ENCODE results near the gene GOLGB1. TPM values are rescaled to one million over a fixed set of nuclear protein-coding genes. Genes with fewer than 3 reads are reported as not detected.

The GOLGB1 gene
- total RNA-seq, 5 donors from 2014 or later (not counting 1 experiment from before 2014, with no cell fraction given): 33.5 to 47.0 (median 40.1) TPM

DNA sequence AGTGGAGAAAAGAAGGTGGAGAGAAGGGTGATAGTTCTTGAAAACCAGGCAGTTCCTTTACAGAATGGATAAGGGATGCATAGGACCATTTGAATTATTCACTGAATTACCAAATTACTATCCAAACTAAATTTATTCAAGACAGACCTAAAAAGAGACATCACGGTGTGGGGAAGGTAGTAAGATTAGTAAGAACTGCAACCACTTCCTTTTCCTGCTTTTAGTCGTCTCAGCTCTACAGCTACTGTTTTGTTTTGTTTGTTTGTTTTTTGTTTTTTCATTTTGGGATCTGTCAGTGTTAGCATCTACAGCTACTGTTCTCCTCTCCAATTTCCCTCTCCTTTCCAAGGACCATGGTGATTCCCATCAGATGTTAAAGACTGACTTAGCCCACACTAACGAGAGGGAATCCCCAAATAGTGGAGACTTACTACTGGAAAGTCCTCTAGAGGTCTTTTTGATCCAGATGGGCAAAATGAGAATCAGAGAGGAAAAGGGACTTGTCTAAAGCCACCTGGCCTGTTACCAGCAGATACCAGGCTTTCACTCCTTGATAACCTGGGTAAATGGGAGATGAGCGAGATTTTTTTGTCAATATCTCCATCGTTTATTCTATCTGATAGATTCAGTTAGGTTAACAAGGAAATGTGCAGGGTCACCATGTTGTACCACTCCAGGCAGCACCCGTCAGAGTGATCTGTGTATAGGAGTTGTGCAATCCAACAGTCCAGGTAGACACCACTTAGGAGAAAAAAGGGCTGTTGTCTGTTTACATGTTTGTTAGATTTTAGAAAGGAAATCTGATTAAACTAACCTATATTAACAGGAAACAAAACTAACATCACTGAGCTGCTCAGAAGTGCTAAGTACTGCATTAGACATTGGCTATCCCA is 94.8 kb downstream of the GOLGB1 start:
- Mint-ChIP-seq H3K4me1 (peaks cover 75 to 91% (median 89%) of the 10 kb centered on the region in 3 donors), H3K27me3 (no peaks in the 10 kb centered on the region), H3K36me3 (peaks cover 73% of the 10 kb centered on the region), H3K27ac (peak overlapping the region; percentile 86 to 93), H3K4me3 (peak overlapping the region; percentile 26 to 57 (median 44)), H3K9me3 (no peaks in the 10 kb centered on the region)
- no CpG with 5 or more reads among the region's 6 CpGs for WGBS (ENCODE audit: insufficient coverage)
- H3K4me3 ChIP-seq (ENCODE audit: control insufficient read depth in 1 of 2, extremely low read depth in 1 of 2, low read length in 1 of 2): peak overlapping the region in 1 of 2 donors; percentile 33
- ChIA-PET POLR2A (interaction anchor here (0.6 to 1.0 kb wide), 2 partner anchors 13 to 1695 kb away, joined by 4 to 7 read pairs; no protein-coding TSS in a partner anchor), CTCF (interaction anchor here in 1 of 2 donors (1.1 kb wide), 1 partner anchor 93 kb away, joined by 11 read pairs; no protein-coding TSS in a partner anchor)
- H3K27me3 ChIP-seq (replicated peaks in 1 of 2; ENCODE audit: control insufficient read depth in 2 of 2, extremely low read depth in 1 of 2, insufficient read depth in 2 of 2, low read length in 1 of 2): no peaks in the 10 kb centered on the region
- peaks cover 5 to 71% of the 10 kb centered on the region in 2 donors for H3K36me3 ChIP-seq (ENCODE audit: control insufficient read depth in 2 of 2, extremely low read depth in 1 of 2, insufficient read depth in 1 of 2, low read length in 1 of 2)
- no peaks in the 10 kb centered on the region for H3K9me3 ChIP-seq
- H3K4me1 ChIP-seq (ENCODE audit: control insufficient read depth in 1 of 2, extremely low read depth in 1 of 2, insufficient read depth in 2 of 2, low read length in 2 of 2): peaks cover 19 to 54% of the 10 kb centered on the region in 2 experiments
- peak; percentile 78 to 88 (median 85) for ATAC-seq (replicated peaks in 1 of 4)
- peak overlapping the region; percentile 59 for H3K27ac ChIP-seq (ENCODE audit: low read length)
- peak in 1 of 35 experiments; percentile 41 for DNase-seq

DNA sequence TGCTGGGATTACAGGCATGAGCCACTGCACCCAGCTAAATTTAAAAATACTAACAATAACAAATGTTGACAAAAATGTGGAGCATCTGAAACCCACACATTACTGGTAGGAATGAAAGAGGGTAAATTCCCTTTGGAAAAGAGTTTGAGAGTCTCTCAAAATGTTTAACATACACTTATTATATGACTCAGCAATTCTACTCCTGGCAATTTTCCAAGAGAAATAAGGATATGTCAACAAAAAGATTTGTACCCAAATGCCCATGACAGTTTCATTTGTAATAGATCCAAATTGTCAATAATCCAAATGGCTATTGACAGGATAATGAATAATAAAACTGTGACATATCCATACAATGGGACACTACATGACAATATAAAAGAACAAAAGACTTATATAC is 97.9 kb downstream of the GOLGB1 start:
- H3K9me3 ChIP-seq: no peaks in the 10 kb centered on the region
- Mint-ChIP-seq H3K27me3 (no peaks in the 10 kb centered on the region), H3K27ac (peak overlapping the region; percentile 64 to 78), H3K4me1 (peaks cover 56 to 75% (median 73%) of the 10 kb centered on the region in 3 donors), H3K4me3 (peak overlapping the region in 2 of 3 donors; percentile 7 to 24), H3K36me3 (peaks cover 54% of the 10 kb centered on the region), H3K9me3 (no peaks in the 10 kb centered on the region)
- ChIA-PET POLR2A (no interaction called here), CTCF (no interaction called here)
- H3K4me3 ChIP-seq (ENCODE audit: control insufficient read depth in 1 of 2, extremely low read depth in 1 of 2, low read length in 1 of 2): no peak overlapping the region
- H3K36me3 ChIP-seq (ENCODE audit: control insufficient read depth in 2 of 2, extremely low read depth in 1 of 2, insufficient read depth in 1 of 2, low read length in 1 of 2): peaks cover 0 to 65% of the 10 kb centered on the region in 2 donors
- no peak overlapping the region for H3K27ac ChIP-seq (ENCODE audit: low read length)
- ATAC-seq (replicated peaks in 1 of 4): no peak
- H3K4me1 ChIP-seq (ENCODE audit: control insufficient read depth in 1 of 2, extremely low read depth in 1 of 2, insufficient read depth in 2 of 2, low read length in 2 of 2): peaks cover 11 to 25% of the 10 kb centered on the region in 2 experiments
- no peaks in the 10 kb centered on the region for H3K27me3 ChIP-seq (replicated peaks in 1 of 2; ENCODE audit: control insufficient read depth in 2 of 2, extremely low read depth in 1 of 2, insufficient read depth in 2 of 2, low read length in 1 of 2)
- DNase-seq: no peak

DNA sequence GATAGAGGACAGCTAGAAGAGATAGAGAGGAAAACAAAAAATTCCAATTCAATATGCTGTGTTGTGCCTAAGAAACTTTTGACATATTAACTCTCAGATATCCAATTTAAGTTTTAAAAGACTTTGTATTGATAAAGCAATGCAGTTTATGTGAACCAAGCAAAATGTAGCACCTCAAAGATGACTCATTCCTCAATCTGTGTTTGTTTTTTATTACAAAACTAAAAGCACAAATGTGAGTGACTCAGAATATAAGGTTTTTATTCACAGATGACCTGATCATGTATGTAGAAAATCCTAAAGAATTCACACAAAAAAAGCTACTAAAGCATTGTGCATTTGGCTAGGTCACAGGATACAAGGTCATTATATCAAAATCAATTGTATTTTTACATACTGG is 99.9 kb downstream of the GOLGB1 start:
- no peak for ATAC-seq (replicated peaks in 1 of 4)
- Histone ChIP-seq H3K9me3 (no peaks in the 10 kb centered on the region), H3K27me3 (replicated peaks in 1 of 2; ENCODE audit: control insufficient read depth in 2 of 2, extremely low read depth in 1 of 2, insufficient read depth in 2 of 2, low read length in 1 of 2) (no peaks in the 10 kb centered on the region), H3K36me3 (ENCODE audit: control insufficient read depth in 2 of 2, extremely low read depth in 1 of 2, insufficient read depth in 1 of 2, low read length in 1 of 2) (peaks cover 3 to 57% of the 10 kb centered on the region in 2 donors), H3K27ac (ENCODE audit: low read length) (no peak overlapping the region), H3K4me3 (ENCODE audit: control insufficient read depth in 1 of 2, extremely low read depth in 1 of 2, low read length in 1 of 2) (no peak overlapping the region), H3K4me1 (ENCODE audit: control insufficient read depth in 1 of 2, extremely low read depth in 1 of 2, insufficient read depth in 2 of 2, low read length in 2 of 2) (peaks cover 8 to 19% of the 10 kb centered on the region in 2 experiments)
- ChIA-PET CTCF (interaction anchor here in 1 of 2 donors (1.1 kb wide), 1 partner anchor 11 kb away, joined by 4 read pairs; the partner anchor contains the start of gene HCLS1), POLR2A (no interaction called here)
- Mint-ChIP-seq H3K27ac (peak overlapping the region in 1 of 2 donors; percentile 48), H3K4me3 (no peak overlapping the region), H3K9me3 (no peaks in the 10 kb centered on the region), H3K4me1 (peaks cover 44 to 59% (median 58%) of the 10 kb centered on the region in 3 donors), H3K27me3 (no peaks in the 10 kb centered on the region), H3K36me3 (peaks cover 53% of the 10 kb centered on the region)
- no peak for DNase-seq

DNA sequence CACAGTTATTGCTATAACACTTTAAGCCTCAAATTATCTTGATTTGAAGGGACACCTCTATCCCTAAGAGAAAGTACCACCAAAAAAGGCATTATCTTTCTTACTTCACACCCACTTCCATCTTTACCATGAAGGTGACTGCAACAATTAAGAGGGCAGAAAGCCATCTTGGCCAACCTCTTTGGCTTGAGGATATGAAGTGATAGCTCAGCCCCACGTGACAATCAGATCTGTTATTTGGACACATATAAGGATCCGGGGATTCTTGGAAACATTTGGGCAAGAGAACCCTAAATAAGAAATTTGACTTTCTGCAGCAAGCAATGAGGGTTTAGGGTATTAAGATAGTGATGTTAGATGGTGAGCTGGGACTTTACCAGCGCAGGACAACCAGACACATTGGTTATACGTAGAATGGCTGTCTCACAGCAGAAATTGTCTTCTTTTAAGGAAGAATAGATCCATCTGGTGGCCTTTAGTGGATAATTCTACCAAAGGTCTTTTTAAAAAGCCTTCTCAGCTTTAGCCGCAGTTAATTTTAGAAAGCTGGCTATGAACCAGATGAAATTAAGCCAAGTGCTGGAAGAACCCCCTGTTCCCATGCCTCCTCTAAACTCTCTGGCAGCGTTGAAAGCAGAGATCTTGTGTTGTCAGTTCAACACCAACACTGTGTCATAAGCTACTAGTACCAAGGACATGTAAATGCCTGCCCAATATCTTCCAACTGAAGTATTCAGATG is 101.2 kb downstream of the GOLGB1 start:
- 98% methylated on average over 5 of the region's 6 CpGs for WGBS (ENCODE audit: insufficient coverage)
- CTCF ChIA-PET: interaction anchor here in 1 of 2 donors (1.1 kb wide), 1 partner anchor 12 kb away, joined by 4 read pairs; the partner anchor contains the start of gene HCLS1
- Histone ChIP-seq H3K4me1 (ENCODE audit: control insufficient read depth in 1 of 2, extremely low read depth in 1 of 2, insufficient read depth in 2 of 2, low read length in 2 of 2) (peaks cover 0 to 11% of the 10 kb centered on the region in 2 experiments), H3K27ac (ENCODE audit: low read length) (no peak overlapping the region), H3K27me3 (replicated peaks in 1 of 2; ENCODE audit: control insufficient read depth in 2 of 2, extremely low read depth in 1 of 2, insufficient read depth in 2 of 2, low read length in 1 of 2) (no peaks in the 10 kb centered on the region), H3K36me3 (ENCODE audit: control insufficient read depth in 2 of 2, extremely low read depth in 1 of 2, insufficient read depth in 1 of 2, low read length in 1 of 2) (peaks cover 5 to 62% of the 10 kb centered on the region in 2 donors), H3K4me3 (ENCODE audit: control insufficient read depth in 1 of 2, extremely low read depth in 1 of 2, low read length in 1 of 2) (no peak overlapping the region), H3K9me3 (no peaks in the 10 kb centered on the region)
- Mint-ChIP-seq H3K27ac (peak overlapping the region in 1 of 2 donors; percentile 16), H3K36me3 (peaks cover 57% of the 10 kb centered on the region), H3K4me3 (no peak overlapping the region), H3K27me3 (no peaks in the 10 kb centered on the region), H3K4me1 (peaks cover 34 to 48% (median 46%) of the 10 kb centered on the region in 3 donors), H3K9me3 (no peaks in the 10 kb centered on the region)
- ATAC-seq (replicated peaks in 1 of 4) (no peak), DNase-seq (no peak)
- POLR2A ChIA-PET: no interaction called here

DNA sequence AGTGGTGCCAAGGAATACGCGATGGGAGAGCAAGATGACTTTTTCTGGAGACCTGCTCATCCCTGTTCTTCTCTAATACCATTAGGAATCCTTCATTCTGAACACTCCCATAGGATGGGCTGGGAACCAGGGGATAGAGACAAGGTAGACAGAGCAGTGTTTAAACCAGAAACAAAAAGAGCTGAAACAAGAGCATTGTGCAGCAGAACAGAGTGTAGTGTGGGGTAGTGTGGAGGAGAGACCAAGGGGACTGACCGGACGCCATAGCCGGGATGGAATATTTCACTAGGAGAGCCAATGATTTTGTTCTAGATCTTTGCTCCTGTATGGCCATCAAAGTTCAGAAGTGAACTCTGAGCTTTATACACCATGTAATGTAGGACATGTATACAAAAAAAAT is 104.5 kb downstream of the GOLGB1 start:
- no peak overlapping the region for H3K27ac Mint-ChIP-seq
- H3K27me3 Mint-ChIP-seq: no peaks in the 10 kb centered on the region
- H3K4me3 Mint-ChIP-seq: no peak overlapping the region
- WGBS (ENCODE audit: insufficient coverage): 100% methylated on average over 2 of the region's 5 CpGs
- no peak for DNase-seq
- Histone ChIP-seq H3K4me1 (ENCODE audit: control insufficient read depth in 1 of 2, extremely low read depth in 1 of 2, insufficient read depth in 2 of 2, low read length in 2 of 2) (no peaks in the 10 kb centered on the region), H3K27me3 (replicated peaks in 1 of 2; ENCODE audit: control insufficient read depth in 2 of 2, extremely low read depth in 1 of 2, insufficient read depth in 2 of 2, low read length in 1 of 2) (no peaks in the 10 kb centered on the region), H3K9me3 (no peaks in the 10 kb centered on the region), H3K27ac (ENCODE audit: low read length) (no peak overlapping the region), H3K4me3 (ENCODE audit: control insufficient read depth in 1 of 2, extremely low read depth in 1 of 2, low read length in 1 of 2) (no peak overlapping the region), H3K36me3 (ENCODE audit: control insufficient read depth in 2 of 2, extremely low read depth in 1 of 2, insufficient read depth in 1 of 2, low read length in 1 of 2) (peaks cover 7 to 69% of the 10 kb centered on the region in 2 donors)
- no peaks in the 10 kb centered on the region for H3K9me3 Mint-ChIP-seq
- peaks cover 60% of the 10 kb centered on the region for H3K36me3 Mint-ChIP-seq
- no peak for ATAC-seq (replicated peaks in 1 of 4)
- H3K4me1 Mint-ChIP-seq: peaks cover 28 to 31% (median 29%) of the 10 kb centered on the region in 3 donors
- POLR2A ChIA-PET: no interaction called here
- CTCF ChIA-PET: no interaction called here

DNA sequence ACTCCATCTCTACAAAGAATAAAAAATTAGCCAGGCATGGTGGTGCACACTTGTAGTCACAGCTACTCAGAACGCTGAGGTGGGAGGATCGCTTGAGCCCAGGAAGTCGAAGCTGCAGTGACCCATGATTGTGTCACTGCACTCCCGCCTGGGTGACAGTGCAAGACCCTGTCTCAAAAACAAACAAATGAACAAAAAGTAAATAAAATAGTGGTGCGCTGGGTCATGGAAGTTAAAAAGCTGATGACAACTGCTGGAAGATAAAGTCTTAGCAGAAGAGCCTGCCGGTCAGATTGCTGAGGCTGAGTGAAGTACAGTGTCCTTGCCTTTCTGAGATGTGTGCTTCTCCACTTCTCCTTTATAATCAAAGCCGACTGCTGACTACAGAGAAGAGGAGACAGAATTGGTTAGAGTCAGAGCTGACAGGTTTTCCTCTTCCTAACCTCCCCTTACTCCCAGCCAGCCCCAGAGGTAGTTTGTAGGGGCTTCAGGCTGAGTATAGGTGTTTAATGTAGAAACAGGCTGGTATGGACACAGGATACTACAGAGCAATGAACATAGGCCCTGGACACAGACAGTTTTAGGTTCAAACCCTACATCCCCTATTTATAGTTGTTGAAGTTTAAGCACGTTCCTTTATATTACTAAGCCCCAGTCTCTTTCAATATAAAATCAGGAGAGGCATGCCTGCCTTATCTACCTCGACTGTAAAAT is 106.8 kb downstream of the GOLGB1 start:
- Histone ChIP-seq H3K4me3 (ENCODE audit: control insufficient read depth in 1 of 2, extremely low read depth in 1 of 2, low read length in 1 of 2) (no peak overlapping the region), H3K4me1 (ENCODE audit: control insufficient read depth in 1 of 2, extremely low read depth in 1 of 2, insufficient read depth in 2 of 2, low read length in 2 of 2) (no peaks in the 10 kb centered on the region), H3K36me3 (ENCODE audit: control insufficient read depth in 2 of 2, extremely low read depth in 1 of 2, insufficient read depth in 1 of 2, low read length in 1 of 2) (peaks cover 12 to 72% of the 10 kb centered on the region in 2 donors), H3K27me3 (replicated peaks in 1 of 2; ENCODE audit: control insufficient read depth in 2 of 2, extremely low read depth in 1 of 2, insufficient read depth in 2 of 2, low read length in 1 of 2) (no peaks in the 10 kb centered on the region), H3K9me3 (no peaks in the 10 kb centered on the region), H3K27ac (ENCODE audit: low read length) (no peak overlapping the region)
- ChIA-PET CTCF (no interaction called here), POLR2A (interaction anchor here in 1 of 2 donors (0.6 to 1.1 kb wide), 2 partner anchors 15 to 25 kb away, joined by 3 to 4 read pairs; no protein-coding TSS in a partner anchor)
- Mint-ChIP-seq H3K9me3 (no peaks in the 10 kb centered on the region), H3K27ac (peak overlapping the region in 1 of 2 donors; percentile 24), H3K4me3 (no peak overlapping the region), H3K27me3 (no peaks in the 10 kb centered on the region), H3K4me1 (peaks cover 13 to 28% (median 19%) of the 10 kb centered on the region in 3 donors), H3K36me3 (peaks cover 69% of the 10 kb centered on the region)
- no peak for ATAC-seq (replicated peaks in 1 of 4)
- DNase-seq: no peak
- 93% methylated on average over 3 of the region's 9 CpGs for WGBS (ENCODE audit: insufficient coverage)

All from T-cell (primary cell).